Measurements from ENCODE around the gene PTPN2. TPM values are rescaled to one million over a fixed set of nuclear protein-coding genes. Genes with fewer than 3 reads are reported as not detected.

The PTPN2 gene
- total RNA-seq, 2 donors from 2014 or later, result 32.2 to 34.3 TPM

DNA sequence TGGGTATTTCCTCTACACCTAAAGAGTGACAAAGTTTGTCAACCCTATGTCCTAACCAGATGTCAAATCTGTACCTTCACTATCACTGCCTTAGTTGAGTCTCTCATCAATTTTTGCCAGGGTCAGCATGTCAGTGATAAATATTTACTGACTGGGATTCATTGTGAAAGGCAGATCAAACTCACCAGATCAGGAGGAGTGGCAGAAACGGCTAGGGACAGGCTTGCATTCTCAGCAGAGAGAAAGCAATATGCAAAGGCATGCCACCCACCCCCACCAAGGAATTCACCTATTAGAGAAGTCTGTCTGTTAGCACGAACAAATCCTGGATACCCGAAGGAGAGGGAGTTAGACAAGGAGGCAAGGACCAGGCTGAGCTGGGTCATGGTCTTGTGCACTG, 62.6 kb downstream of the PTPN2 start:
- Histone ChIP-seq H3K4me3 (no peak overlapping the region), H3K27ac (no peak overlapping the region), H3K27me3 (no peaks in the 10 kb centered on the region), H3K9ac (ENCODE audit: low read depth in 2 of 2, low read length in 2 of 2) (no peak overlapping the region), H3K4me1 (no peaks in the 10 kb centered on the region), H3K9me3 (no peaks in the 10 kb centered on the region), H3K36me3 (no peaks in the 10 kb centered on the region)
- intact Hi-C loops (cut with DNase I), result no loop called here
- no peak for DNase-seq
- TF ChIP-seq, protein P1, sequence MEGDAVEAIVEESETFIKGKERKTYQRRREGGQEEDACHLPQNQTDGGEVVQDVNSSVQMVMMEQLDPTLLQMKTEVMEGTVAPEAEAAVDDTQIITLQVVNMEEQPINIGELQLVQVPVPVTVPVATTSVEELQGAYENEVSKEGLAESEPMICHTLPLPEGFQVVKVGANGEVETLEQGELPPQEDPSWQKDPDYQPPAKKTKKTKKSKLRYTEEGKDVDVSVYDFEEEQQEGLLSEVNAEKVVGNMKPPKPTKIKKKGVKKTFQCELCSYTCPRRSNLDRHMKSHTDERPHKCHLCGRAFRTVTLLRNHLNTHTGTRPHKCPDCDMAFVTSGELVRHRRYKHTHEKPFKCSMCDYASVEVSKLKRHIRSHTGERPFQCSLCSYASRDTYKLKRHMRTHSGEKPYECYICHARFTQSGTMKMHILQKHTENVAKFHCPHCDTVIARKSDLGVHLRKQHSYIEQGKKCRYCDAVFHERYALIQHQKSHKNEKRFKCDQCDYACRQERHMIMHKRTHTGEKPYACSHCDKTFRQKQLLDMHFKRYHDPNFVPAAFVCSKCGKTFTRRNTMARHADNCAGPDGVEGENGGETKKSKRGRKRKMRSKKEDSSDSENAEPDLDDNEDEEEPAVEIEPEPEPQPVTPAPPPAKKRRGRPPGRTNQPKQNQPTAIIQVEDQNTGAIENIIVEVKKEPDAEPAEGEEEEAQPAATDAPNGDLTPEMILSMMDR (IDR thresholded peaks at IDR 0.05), result no peak

DNA sequence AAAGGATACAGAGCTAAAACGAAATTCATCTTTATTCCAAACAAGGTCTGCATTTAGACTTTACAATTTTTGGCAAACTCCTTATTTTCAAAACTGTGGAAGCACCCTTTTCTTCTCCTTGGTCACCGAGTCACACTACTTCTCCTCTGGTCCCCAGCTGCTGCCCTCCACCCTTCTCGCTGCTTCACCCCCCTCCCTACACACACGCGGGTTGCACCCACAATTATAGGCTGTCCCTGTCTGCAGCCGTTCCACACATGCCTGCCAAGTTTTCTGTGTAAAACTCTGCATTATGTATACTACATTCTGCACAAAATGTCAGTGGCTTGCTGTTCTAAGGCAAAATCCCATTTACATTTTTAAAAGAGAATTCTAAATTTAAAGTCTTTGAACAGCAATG, 63.5 kb downstream of the PTPN2 start:
- H3K4me1 ChIP-seq, result no peaks in the 10 kb centered on the region
- H3K9me3 ChIP-seq, result no peaks in the 10 kb centered on the region
- no peak overlapping the region for H3K4me3 ChIP-seq
- no peak overlapping the region for H3K9ac ChIP-seq (ENCODE audit: low read depth in 2 of 2, low read length in 2 of 2)
- intact Hi-C loops (cut with DNase I), result no loop called here
- no peaks in the 10 kb centered on the region for H3K36me3 ChIP-seq
- TF ChIP-seq, protein P1 (IDR thresholded peaks at IDR 0.05), result no peak
- H3K27me3 ChIP-seq, result no peaks in the 10 kb centered on the region
- no peak overlapping the region for H3K27ac ChIP-seq
- no peak for DNase-seq

DNA sequence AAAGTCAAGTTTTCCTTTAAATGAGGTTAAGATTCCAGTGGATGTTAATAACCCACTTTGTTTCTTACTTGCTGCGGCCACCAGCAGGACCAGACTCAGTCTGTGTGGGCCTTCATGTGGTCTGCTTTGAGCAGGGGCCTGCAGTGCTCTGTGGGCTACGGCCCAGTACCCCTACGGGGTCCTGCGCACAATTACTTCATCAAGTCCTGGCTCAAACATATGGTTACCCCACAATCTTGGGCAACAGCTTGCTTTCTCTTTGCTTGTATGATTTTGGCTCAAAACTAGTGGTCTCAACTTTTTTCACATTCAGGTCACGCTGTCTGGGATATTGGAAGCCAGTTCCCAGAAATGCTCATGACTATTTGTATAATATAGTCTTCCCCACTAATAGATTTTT, 64.2 kb downstream of the PTPN2 start:
- Histone ChIP-seq H3K36me3 (no peaks in the 10 kb centered on the region), H3K27me3 (no peaks in the 10 kb centered on the region), H3K9me3 (no peaks in the 10 kb centered on the region), H3K4me1 (no peaks in the 10 kb centered on the region), H3K4me3 (no peak overlapping the region), H3K9ac (ENCODE audit: low read depth in 2 of 2, low read length in 2 of 2) (no peak overlapping the region), H3K27ac (no peak overlapping the region)
- intact Hi-C loops (cut with DNase I), result no loop called here
- DNase-seq, result no peak
- TF ChIP-seq, protein P1 (IDR thresholded peaks at IDR 0.05), result no peak

DNA sequence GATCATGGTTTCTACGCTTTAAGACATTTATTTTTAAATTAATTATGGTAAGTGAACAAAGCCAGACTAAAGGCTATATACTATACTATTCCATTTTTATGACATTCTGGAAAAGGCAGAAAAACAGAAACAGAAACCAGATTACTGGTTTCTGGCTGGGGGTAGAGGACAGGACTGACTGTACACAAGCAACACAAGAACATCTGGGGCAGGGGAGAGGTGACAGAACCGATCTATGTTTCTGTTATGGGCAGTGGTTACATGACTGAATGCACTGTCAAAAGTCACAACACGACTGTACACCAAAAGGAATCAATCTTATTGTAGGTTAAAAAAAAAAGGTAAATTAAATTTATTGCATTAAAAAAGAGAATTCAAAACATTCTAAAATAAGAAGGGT, 64.7 kb downstream of the PTPN2 start:
- H3K9ac ChIP-seq (ENCODE audit: low read depth in 2 of 2, low read length in 2 of 2), result no peak overlapping the region
- H3K27ac ChIP-seq, result no peak overlapping the region
- TF ChIP-seq, protein P1 (IDR thresholded peaks at IDR 0.05), result no peak
- DNase-seq, result no peak
- H3K9me3 ChIP-seq, result no peaks in the 10 kb centered on the region
- H3K36me3 ChIP-seq, result no peaks in the 10 kb centered on the region
- intact Hi-C loops (cut with DNase I), result no loop called here
- no peaks in the 10 kb centered on the region for H3K27me3 ChIP-seq
- no peaks in the 10 kb centered on the region for H3K4me1 ChIP-seq
- no peak overlapping the region for H3K4me3 ChIP-seq

DNA sequence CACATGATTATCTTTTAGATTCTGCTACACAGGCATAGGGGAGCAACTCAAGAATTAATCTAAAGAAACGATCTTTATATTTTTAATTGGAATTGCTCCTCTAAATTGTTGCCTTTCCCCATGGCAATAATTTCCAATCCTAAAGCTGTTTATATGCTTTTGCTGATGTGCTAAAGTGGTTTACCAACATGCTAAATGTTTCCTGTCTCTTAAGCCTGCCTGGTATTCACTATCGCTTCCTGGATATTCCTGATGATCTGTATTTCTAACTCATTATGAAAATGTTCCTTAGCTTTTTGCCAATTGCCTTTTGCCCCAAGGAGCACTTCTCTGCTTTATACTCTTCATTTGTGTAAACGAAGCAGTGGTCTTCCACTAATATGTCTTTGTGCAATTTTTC, 65.8 kb downstream of the PTPN2 start:
- no peak overlapping the region for H3K4me3 ChIP-seq
- H3K9ac ChIP-seq (ENCODE audit: low read depth in 2 of 2, low read length in 2 of 2), result no peak overlapping the region
- no peak overlapping the region for H3K27ac ChIP-seq
- TF ChIP-seq, protein P1 (IDR thresholded peaks at IDR 0.05), result no peak
- no peaks in the 10 kb centered on the region for H3K4me1 ChIP-seq
- no peaks in the 10 kb centered on the region for H3K27me3 ChIP-seq
- no peaks in the 10 kb centered on the region for H3K9me3 ChIP-seq
- no peak for DNase-seq
- intact Hi-C loops (cut with DNase I), result no loop called here
- no peaks in the 10 kb centered on the region for H3K36me3 ChIP-seq

DNA sequence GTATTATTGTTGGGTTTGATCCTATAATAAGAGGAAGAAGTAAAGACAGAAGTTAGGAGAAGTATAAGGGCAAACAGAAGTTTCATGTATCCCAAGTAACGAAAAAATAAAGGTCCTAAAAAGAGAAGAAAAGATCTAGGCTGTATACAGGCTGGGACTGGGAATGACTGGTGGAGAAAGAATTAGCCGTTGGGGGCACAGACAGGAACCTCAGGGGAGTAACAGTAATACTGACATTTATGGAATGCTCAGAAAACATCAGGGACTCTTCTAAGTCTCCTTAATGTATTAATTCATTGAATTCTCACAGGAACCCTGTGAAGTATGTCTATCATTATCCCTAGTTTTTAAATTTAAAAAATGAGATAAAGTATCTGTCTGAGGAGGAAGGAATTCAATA, 67.6 kb downstream of the PTPN2 start:
- Histone ChIP-seq H3K9me3 (no peaks in the 10 kb centered on the region), H3K36me3 (no peaks in the 10 kb centered on the region)

More for the DNA sequence above, 67.6 kb downstream of the PTPN2 start:
- Histone ChIP-seq H3K4me3 (no peak overlapping the region), H3K9ac (ENCODE audit: low read depth in 2 of 2, low read length in 2 of 2) (no peak overlapping the region), H3K4me1 (no peaks in the 10 kb centered on the region), H3K27me3 (no peaks in the 10 kb centered on the region), H3K27ac (no peak overlapping the region)
- intact Hi-C loops (cut with DNase I), result no loop called here
- no peak for DNase-seq
- TF ChIP-seq, protein P1 (IDR thresholded peaks at IDR 0.05), result no peak
